ENCODE measurements around the gene EML6.
"Not testable (repeated sequence)": the region's sequence is repeated elsewhere in the genome, so short reads cannot be mapped to it uniquely, and the experiment has no call there.

EML6 gene

DNA sequence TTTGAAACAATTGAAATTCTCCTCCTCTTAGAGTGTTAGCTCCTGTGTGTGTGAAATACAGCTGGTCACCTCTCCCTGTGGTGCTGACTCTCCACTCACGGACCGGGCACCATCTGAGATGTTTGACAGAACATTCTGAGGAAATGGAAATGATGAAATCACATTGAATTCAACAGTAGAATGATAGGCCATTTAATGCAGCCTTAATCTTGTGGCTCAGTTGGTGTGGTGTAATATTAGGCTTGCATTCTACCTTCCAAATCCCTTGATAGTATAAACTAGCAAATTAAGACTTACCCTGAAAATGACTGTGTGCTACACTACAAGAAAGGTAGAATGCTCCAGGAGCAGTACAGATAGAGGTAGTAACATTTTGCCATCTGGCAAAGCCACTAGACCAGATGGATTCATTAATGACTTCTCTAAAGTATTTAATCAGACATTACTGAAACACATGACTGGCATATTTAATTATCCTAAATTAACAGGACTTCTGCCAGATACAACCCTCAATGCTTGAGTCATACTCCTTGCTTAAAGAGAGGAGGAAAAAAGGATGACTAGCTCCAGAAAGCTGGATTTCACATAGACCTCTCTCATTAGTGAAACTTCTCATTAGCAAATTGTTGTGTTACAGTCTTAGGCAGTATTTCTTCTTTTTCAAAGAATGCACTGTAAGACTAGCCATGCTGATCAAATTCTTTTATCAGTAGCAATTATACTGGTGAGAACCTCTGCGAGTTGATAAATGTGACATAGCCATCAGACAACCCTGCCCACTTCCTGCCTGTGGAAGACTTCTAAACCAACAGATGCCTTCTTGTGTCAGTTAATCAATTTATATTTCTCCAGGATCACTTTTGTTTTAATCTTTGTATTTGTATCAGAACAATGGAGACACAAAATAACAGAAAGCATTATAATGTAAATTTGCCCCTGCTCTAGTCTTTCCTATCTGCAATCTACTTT is 80.6 kb downstream of the EML6 start:
- no peak for DNase-seq (ENCODE audit: low read depth in 2 of 2)

DNA sequence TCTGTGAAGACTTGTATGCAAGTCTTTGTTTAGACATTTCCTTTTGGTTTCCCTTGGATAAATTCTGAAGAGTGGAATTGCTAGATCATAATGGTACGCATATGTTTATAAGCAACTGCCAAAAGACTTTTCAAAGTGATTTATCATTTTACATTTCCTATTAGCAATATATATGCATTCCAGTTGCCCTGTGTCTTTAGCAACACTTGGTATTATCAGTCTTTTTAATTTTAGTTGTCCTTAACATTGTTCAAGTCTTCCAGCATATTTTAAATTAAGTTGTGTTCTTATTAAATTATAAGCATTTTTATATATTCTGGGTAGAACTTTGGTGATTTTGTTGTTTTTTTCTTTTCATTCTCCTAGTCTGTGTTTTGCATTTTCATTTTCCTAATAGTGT is 81.8 kb downstream of the EML6 start:
- DNase-seq (ENCODE audit: low read depth in 2 of 2): no peak

DNA sequence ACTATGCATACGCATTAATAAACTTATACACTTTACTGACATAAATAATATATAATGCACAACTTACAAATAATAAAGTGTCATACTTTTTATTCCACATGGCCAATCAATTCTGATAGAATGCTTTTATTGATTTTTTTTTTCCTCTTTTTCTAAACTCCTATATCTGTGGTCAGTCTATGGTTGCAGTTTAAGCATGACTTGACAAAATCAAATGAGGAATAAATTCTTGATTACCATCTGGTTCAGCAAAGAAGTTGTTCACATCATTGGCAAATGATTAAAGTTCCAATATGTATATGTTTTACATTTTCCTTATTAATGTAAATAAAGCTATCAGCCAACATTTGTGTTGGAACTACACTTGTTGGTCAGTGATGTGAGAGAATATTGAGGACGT is 83.5 kb downstream of the EML6 start:
- DNase-seq (ENCODE audit: low read depth in 2 of 2): no peak

DNA sequence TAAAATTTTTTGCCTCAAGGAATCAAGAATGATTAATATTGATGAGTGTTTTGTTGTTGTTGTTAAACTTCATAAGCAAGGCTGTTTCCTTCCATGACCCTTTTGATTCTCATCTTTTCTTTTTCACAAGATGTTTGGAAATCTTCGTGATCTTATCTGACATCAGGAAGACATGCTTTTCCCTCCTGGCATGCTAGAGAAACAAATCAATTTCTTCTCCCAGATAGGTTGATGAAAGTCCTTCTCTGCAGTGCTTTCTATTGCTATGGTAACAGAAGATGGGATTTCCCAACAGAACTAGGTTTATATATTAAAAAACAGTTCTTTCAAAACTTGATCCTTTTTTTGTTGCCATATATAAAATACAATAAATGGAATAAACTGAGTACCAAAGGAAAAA is 85.2 kb downstream of the EML6 start:
- DNase-seq (ENCODE audit: low read depth in 2 of 2): no peak

DNA sequence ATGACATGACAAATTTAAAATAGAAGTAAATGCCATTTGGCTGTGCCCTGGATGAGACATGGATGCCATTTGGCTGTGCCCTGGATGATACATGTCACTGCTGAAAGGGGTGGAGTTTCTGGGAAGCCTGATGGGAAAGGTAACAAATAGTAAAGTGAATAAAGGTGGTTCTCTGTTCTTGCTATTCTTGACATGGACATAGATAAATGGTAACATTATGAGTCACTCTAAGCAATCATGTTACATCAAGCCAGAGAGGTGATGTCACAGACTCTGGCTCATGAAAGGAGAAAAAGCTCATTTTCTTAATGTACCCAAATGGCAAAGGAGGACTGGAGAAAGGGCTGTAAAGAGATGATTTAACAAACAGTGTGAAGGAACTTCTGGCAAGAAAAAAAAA is 86.4 kb downstream of the EML6 start:
- DNase-seq (ENCODE audit: low read depth in 2 of 2): no peak

DNA sequence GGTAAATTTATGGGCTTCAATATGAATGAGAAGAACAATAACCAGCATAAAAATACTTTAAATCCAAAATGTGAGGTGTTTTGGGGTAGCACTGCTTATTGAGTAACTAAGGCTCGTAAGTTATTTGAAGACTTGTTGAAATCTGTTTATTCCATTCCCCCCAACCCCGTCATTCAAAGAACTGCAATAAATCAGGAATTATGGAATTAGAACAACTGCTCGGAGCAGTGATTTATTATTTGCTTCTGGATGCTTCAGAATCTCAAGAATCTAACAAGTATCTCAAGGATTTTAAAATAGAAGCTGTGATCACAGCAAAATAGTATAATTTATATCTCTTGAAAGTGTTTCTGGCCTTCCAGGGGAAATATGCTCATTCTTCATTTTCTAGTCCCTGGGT is 86.8 kb downstream of the EML6 start:
- no peak for DNase-seq (ENCODE audit: low read depth in 2 of 2)

DNA sequence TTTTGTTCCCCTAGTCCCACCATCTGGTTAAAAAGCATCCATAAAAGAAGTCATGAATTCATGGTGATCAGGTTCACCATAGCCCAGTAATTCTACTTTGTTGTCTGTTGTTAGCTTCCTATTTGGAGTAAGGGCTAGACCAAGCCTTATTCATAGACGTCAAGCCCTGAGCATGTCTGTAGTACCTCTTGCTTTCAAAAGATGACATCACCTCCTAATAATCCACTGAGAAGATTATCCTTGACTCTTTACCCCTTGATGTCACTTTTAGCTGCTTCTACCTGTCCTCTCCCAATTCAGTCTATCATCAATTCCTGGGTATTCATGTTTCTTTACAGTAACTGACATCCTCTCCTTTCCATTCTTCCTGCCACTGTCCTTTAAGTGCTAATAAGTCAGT is 90.1 kb downstream of the EML6 start:
- no peak for DNase-seq (ENCODE audit: low read depth in 2 of 2)

DNA sequence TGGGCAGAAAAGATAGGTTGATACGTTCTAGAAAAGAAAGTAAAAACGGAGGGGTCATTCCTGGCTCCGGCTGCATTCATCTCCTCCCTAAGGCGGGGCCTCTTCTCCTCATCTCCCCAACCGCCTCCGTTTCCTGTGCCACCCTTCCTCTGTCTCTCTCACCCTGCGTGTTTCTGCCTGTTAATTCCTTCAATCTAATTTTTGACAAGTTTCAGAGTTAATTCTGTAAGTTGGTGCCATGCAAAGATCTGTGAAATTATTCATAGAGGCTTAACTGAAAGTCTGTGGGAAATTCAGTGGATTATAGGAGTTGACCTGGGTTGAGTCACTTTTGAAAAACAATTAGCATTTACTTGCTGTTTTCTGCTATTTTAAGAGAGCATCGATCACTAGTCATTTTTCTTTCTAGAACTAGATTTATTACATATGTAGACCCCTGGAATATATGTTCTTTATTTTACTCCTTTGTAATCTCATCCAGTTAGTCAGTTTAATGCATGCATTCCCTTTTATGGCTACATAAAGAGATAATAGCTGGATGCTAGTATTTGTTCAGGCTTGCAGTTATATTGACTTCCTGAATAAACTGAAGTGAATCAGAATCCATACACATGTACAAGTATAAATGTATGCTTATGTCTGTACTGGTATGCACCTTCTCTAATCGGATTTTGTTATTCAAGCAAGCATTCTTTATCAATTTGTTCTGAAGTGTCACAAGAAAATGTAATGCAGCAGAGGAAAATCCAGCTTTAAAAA is 91.1 kb downstream of the EML6 start:
- no peak for DNase-seq (ENCODE audit: low read depth in 2 of 2)

DNA sequence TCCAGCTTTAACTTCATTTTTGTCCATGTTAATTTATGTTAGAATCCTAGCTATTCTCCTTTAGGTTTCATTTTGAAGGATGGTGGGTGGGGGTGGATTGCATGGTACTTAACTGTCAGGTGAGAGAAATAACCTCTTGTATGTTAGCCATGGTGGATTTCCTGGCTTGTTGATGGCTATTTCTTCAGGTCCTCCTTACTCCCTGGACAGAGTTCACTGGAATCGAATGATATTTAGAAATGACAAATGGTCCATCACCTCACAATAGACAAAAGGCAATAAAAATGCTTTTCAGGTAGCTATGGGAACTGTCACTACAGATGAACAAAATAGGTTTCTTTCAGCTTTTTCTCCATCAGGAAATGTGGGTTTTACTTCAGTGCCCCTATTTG is 91.7 kb downstream of the EML6 start:
- no peak for DNase-seq (ENCODE audit: low read depth in 2 of 2)

DNA sequence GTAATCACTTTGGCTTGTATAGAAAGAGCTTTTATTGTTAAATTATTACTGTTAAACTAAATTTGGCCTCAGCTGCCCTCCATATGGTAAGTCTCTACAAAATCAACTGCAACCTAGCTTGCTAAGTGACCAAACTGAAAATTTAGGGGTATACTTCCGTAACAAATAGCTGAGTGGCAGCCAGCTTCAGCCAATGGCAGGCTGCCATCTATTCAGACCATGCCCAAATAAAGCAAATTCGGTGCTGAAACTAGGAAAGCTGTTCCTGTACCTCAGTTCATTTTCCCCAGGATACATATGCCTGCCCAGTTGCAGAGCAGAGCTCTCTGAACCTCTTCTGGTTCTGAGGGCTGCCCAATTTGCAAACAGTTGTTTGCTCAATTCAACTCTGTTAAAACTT is 94.8 kb downstream of the EML6 start:
- DNase-seq (ENCODE audit: low read depth in 2 of 2): no peak

DNA sequence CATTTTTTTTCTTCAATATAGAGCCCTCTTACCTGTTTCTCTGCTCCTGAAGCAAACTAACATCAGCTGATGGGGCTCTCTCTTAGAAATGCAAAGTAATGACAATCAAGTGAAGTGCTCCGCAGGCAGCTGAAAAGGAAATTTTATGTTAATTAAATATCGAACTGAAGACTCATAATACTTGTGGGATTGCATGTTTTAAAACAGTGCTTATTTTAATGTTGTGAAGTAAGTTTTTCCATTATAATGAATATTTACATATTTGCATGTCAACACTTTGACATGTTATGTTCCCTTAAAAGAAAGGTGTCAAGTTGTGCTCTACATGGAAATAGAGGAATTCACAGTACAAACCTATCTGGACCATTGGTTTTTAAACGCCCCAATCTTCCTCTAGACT is 97.1 kb downstream of the EML6 start:
- DNase-seq (ENCODE audit: low read depth in 2 of 2): no peak

DNA sequence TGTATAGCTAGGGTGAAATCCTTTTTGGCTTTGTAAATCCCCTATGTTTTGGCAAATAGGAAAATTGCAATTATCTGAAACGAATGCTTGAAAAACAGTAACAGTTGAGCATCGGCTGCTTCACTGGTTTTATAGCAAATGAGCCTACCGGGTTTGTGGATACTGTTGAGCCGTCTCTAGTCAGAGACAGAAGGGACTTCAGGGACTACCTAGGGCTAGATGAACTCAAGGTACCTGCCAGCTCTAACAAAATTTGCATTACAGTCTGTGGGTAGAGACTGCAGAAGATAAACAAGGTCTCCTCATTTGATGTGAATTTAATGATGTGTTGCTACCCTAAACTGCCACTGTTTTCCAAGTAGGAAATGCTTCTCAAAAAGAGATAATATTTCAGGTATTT is 101.1 kb downstream of the EML6 start:
- no peak for DNase-seq (ENCODE audit: low read depth in 2 of 2)

DNA sequence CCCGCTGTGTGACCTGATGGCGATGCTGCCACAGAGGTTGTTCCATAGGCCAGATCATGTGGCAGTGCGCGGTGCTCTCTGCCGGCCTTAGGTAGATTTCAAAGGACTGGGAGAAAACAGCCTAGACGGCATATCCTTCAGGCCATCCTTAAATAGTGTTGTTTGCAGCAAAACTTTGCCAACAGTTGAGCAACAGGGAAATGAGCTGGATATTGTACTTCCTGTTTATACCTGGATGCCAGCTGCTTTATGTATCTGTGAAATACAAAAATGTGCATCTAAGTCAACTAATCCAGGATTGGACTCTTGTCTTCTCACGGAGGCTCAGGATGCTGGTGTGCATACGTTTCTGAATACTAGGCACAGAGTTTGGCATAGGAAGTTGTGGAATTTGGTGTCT is 107.1 kb downstream of the EML6 start:
- DNase-seq (ENCODE audit: low read depth in 2 of 2): no peak

DNA sequence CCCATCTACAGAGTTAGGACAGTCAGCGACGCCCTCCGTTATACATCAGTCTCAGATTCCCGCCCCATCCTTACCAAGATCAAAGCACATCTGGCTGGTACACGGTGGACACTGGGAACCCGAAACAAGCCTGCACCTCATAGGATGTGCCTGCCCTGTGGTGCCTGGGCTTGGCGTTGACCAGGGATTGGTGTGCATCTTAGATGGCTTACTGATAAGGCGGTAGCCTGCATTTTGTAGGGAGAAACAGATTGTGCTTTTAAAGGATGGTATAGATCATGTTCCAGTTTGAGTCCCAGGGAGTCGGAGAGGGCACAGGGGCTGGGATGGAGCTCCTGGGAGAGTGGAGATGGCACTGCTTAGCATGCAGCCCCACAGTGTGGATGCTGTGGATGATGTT is 108.0 kb downstream of the EML6 start:
- DNase-seq (ENCODE audit: low read depth in 2 of 2): no peak

DNA sequence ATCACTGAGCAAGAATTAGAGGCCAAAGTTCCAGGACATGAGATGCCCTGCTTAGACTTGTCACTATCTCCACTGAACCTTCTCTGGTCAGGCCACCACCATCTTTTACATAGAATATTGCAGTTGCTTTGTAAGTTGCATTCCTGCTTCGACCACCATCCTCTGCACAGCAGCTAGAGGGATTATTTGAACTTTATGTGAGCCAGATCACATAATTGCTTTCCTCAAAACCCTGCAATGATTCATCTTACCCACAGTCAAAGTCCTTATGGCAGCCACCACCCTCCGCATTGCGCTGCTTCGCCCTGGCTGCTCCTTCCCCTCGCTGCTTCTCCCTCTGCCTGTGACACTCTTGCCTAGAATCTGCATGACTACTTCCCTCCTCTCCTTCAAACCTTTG is 111.3 kb downstream of the EML6 start:
- no peak for DNase-seq (ENCODE audit: low read depth in 2 of 2)

DNA sequence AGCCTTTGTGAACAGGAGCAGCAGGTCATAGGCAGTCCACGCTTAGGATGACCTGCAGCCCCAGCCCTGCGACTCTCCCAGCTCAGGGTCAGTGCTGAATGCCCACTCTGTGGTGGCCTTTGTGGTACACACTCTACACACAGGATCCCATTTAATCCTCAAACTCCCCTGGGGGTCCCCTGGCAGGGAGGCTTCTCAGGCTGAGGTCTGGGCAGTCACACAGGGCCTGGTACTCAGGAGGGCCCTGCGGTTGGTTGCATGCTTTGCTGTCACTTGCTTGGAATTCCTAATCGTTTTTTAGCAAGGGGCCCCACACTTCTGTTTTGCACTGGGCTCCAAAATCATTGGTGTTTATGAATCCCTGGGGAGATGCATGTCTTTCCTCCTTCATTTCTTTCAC is 113.0 kb downstream of the EML6 start:
- DNase-seq (ENCODE audit: low read depth in 2 of 2): no peak

DNA sequence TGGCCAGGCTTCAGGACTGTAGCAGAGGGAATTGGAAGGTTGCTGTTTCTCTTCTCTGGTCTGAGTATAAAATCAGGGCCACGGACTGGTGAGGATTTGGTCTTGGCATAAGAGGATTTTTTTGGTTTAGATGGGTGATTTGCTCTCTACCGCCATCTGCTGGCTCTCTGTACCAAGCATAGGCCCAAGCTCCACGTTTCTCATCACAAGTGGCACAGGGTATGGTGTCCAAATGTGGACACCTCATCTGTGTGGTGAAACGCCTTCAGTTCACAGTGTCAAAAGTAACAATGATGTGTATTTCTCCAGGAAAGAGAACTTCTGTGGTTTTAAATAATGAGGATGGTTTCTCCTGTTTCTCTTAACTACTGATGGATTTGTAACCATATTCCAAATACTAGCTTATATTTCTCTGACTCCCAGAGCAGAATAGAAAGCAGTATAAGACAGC is 115.1 kb downstream of the EML6 start:
- peak; percentile 36 to 57 for DNase-seq (ENCODE audit: low read depth in 2 of 2)

DNA sequence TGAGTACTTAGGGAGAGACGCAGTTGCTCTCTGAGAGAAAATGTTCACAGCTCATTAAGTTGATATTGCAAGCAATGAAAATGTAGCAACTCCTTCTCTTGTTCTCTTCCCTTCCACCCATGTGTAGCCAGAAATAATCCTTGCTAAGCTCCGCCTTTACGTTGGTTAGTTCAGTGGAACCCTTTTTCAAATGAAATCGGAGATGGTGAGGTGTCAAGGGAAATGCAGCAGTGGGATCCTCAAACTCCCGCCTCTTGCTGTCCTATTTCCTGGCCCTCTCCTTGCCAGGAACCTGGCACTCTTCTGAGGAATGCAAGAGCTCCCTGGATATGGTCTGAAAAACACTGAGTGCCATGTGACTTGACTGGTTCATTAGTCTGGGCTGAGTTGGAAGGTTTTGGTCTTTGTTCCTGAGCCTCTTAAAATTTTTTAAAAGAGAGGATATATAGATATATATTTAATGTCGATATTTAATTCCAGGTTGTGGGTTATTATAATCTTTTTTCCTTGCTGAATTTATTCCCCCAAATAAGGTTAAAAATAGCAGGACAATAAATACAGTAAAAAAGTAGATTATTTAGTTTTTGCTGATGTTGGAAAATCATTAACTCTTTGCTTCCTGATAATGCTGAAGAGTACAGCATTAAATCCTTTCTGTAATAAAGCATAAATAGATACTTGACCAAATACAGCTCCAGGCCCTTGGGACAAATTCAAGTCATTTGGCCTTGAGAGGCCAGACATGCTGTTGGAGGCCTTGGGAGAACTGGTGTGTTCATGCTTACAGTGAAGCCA is 116.2 kb downstream of the EML6 start:
- no peak for DNase-seq (ENCODE audit: low read depth in 2 of 2)

DNA sequence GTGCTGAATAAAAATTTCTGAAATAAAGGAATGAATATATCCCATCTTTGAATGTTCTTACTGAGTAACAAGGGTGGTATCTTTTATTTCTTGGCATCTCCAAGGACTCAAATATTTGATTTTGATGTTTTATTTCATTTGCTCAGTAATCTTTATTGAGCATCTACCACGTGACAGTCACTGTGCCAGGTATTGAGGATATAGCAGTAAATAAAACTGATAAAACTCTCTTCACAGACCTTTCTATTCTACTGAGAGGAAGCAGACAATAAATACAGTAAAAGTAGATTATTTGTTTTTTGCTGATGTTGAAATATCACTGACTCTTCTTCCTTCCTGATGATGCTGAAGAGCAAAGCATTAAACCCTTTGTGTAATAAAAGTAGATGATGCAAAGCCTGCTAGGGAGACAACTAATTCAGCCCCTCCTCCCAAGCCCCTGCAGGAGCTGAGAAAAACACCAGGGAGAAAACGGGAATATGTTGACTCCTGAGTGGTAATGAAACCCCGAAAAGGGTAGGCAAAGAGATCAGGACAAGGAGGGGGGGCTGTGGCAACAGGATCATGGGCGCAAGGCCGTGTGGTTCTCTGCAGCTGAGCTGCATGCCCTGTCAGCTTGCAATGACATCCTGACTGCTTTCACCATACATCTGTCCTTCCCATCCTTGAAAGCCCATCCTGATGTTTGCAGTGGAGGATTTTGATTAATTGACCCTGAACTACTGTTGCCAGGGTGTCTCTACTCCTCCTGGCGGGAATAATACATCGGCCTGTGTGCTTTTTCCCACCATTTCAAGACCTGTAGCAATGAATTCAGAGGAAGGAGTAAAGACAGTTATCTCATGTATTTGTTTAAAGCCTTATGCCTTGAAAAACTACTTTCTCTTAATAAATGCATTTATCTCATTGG is 117.4 kb downstream of the EML6 start:
- no peak for DNase-seq (ENCODE audit: low read depth in 2 of 2)

DNA sequence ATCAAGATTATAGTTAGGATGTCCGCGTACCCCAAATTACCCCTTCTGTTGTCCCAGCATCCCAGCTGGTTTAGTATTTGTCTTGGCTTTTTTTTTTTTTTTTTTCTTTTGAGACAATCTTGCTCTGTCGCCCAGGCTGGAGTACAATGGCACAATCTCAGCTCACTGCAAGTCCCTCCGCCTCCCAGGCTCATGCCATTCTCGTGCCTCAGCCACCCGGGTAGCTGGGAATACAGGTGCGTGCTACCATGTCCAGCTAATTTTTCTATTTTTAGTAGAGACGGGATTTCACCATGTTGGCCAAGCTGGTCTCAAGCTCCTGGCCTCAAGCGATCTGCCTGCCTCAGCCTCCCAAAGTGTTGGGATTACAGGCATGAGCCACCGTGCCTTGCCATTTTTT is 118.0 kb downstream of the EML6 start:
- DNase-seq (ENCODE audit: low read depth in 2 of 2): not testable (repeated sequence)

DNA sequence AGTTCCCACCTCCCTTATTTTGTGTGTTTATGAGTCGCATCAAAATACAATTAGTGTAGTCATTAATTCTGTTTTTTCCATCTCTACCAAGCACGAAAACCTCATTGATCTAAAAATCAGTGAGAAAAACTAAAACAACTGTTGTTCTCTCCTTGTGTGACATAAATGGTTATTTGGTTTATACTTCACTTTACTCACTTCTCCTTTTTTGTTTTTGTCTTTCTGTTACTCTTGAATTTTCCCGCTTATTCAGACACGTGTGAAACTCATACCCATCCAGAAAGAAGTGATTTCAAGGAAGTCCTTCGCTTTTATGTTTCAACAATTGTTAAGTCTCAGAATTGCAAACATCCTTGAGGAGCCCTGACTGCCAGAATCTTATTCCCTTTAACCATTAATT is 121.6 kb downstream of the EML6 start:
- no peak for DNase-seq (ENCODE audit: low read depth in 2 of 2)

All from stimulated activated CD4-positive, alpha-beta T cell treated with anti-CD3 and anti-CD28 coated beads, Interleukin-4, amount 100 ng/mL, for 48 hours (primary cell).